Left ventricle myocardium inferior (tissue), 1 donor: ENCODE data around the gene LPO. TPM values are rescaled to one million over a fixed set of nuclear protein-coding genes. Genes with fewer than 3 reads are reported as not detected.
A peak's percentile ranks its signal among the peaks of the same experiment; 100 is the strongest.

Source experiments
- DNase-seq: peaks from one replicate; pipeline ENCODE4 v3.0.0-alpha.2; 2020
- H3K27ac ChIP-seq: fragments of 200-600 bp; replicated peaks from 2 replicates; pipeline ENCODE4 v1.8.0; 2021
- H3K27me3 ChIP-seq: fragments of 200-600 bp; 2 replicates; pipeline ENCODE4 v1.8.0; 2021; ENCODE audit warnings: low read depth
- H3K36me3 ChIP-seq: fragments of 200-600 bp; 2 replicates; pipeline ENCODE4 v1.8.0; 2021
- H3K4me1 ChIP-seq: fragments of 200-600 bp; 2 replicates; pipeline ENCODE4 v1.8.0; 2021
- H3K4me3 ChIP-seq: fragments of 200-600 bp; 2 replicates; pipeline ENCODE4 v1.8.0; 2021; ENCODE audit warnings: mild to moderate bottlenecking, moderate library complexity
- H3K9me3 ChIP-seq: fragments of 200-600 bp; replicated peaks from 2 replicates; pipeline ENCODE4 v1.8.0; 2021
- CTCF ChIP-seq: fragments of 200-600 bp; IDR thresholded peaks from 2 replicates; pipeline ENCODE4 v1.8.0; 2021; ENCODE audit warnings: antibody characterized with exemption, mild to moderate bottlenecking, borderline replicate concordance
- intact Hi-C: fragments of 100-400 bp; cut with micrococcal nuclease; formaldehyde crosslinking; loops from one replicate; pipeline ENCODE4 v1.11.0; 2022
- long read RNA-seq: library from polyadenylated mRNA; unstranded; transcript quantifications from one replicate; pipeline ENCODE4 v2.0.0, GENCODE V29; 2021
- total RNA-seq: library from RNA; stranded (reverse); fragmentation: NEBNext Ultra II Directional; extraction: Animal tissue kit (Norgen Biotek cat#: 25700); gene quantifications from one replicate; pipeline ENCODE4 v1.2.1, GENCODE V29; 2021
- donor health status: DM: no; HTN: yes; CAD: no; lungs with severe emphysema.

The LPO gene
- total RNA-seq = not detected
- long read RNA-seq = 0 reads

GRCh38 chr17:58238147-58238634 is at the start of gene LPO:
LPO (plus strand) TSS chr17:58238584; CDS start chr17:58242980, 4,396 bp downstream.
- H3K9me3 ChIP-seq = no peaks in the 10 kb centered on the region
- H3K27me3 ChIP-seq = peaks cover 99% of the 10 kb centered on the region
- no peaks in the 10 kb centered on the region for H3K36me3 ChIP-seq
- no peak within 1 kb of the TSS for H3K27ac ChIP-seq
- DNase-seq = no peak
- TF ChIP-seq CTCF = no peak
- intact Hi-C loops = no loop called here
- no peaks in the 10 kb centered on the region for H3K4me1 ChIP-seq
- no peak within 1 kb of the TSS for H3K4me3 ChIP-seq

- Histone ChIP-seq H3K4me1 (peaks cover 8% of the 10 kb centered on the region), H3K4me3 (no peak overlapping the region), H3K27me3 (peaks cover 87% of the 10 kb centered on the region), H3K36me3 (no peaks in the 10 kb centered on the region), H3K27ac (no peak overlapping the region), H3K9me3 (no peaks in the 10 kb centered on the region)
- TF ChIP-seq CTCF = no peak
- peak; percentile 26 for DNase-seq
- intact Hi-C loops = no loop called here
These were observed 48.8 kb upstream of the LPO start for GRCh38 chr17:58189436-58190146.

GRCh38 chr17:58191241-58191896 is 47.0 kb upstream of the LPO start:
- no peak overlapping the region for H3K27ac ChIP-seq
- no peak for DNase-seq
- no peak overlapping the region for H3K4me3 ChIP-seq
- intact Hi-C loops = no loop called here
- H3K4me1 ChIP-seq = peaks cover 8% of the 10 kb centered on the region
- no peaks in the 10 kb centered on the region for H3K36me3 ChIP-seq
- no peak for TF ChIP-seq CTCF
- peaks cover 90% of the 10 kb centered on the region for H3K27me3 ChIP-seq
- no peaks in the 10 kb centered on the region for H3K9me3 ChIP-seq

- intact Hi-C loops = no loop called here
- no peaks in the 10 kb centered on the region for H3K36me3 ChIP-seq
- H3K27ac ChIP-seq = no peak within 1 kb of the TSS
These were observed 45.8 kb upstream of the LPO start, which contains the start of gene EPX for GRCh38 chr17:58192612-58193011. EPX (plus strand) TSS chr17:58192726; CDS start chr17:58192847, 121 bp downstream.

More at GRCh38 chr17:58192612-58193011, 45.8 kb upstream of the LPO start, which contains the start of gene EPX:
- peaks cover 8% of the 10 kb centered on the region for H3K4me1 ChIP-seq
- no peak for DNase-seq
- H3K27me3 ChIP-seq = peaks cover 90% of the 10 kb centered on the region
- H3K4me3 ChIP-seq = no peak within 1 kb of the TSS
- TF ChIP-seq CTCF = no peak
- H3K9me3 ChIP-seq = no peaks in the 10 kb centered on the region
